Esophagus squamous epithelium (tissue), 5 donors: ENCODE data around the gene CAMTA1. TPM values are rescaled to one million over a fixed set of nuclear protein-coding genes. Genes with fewer than 3 reads are reported as not detected.

Source experiments
- DNase-seq: peaks from one replicate; lab custom pipeline; 2025; lab: John Stamatoyannopoulos, UW
- H3K27ac ChIP-seq, 4 donors: fragments of 200-600 bp; sonication (generic); one replicate each; pipeline ENCODE4 v1.5.1; 2016 to 2019; ENCODE audit warnings: mild to moderate bottlenecking in 1 of 4
- H3K27me3 ChIP-seq, 4 donors: fragments of 200-600 bp; sonication (generic); 1 replicate in 3 of 4; 2 replicates in 1 of 4; pipeline versions ENCODE4 v1.5.1 to v1.6.0; 2017 to 2021; ENCODE audit warnings: antibody characterized with exemption in 1 of 4
- H3K36me3 ChIP-seq, 3 donors: fragments of 200-600 bp; sonication (generic); one replicate each; pipeline ENCODE4 v1.5.1; 2016 to 2019
- H3K4me1 ChIP-seq, 3 donors: fragments of 200-600 bp; sonication (generic); one replicate each; pipeline ENCODE4 v1.5.1; 2017 to 2019
- H3K4me3 ChIP-seq, 4 donors: fragments of 200-600 bp; sonication (generic); 1 replicate in 3 of 4; 2 replicates in 1 of 4; pipeline ENCODE4 v1.5.1; 2016 to 2019; ENCODE audit warnings: mild to moderate bottlenecking in 2 of 4, moderate library complexity in 1 of 4
- H3K9me3 ChIP-seq, 3 donors: fragments of 200-600 bp; sonication (generic); one replicate each; pipeline ENCODE4 v1.5.1; 2016 to 2019
- CTCF ChIP-seq, 6 experiments: fragments of 450-650 bp in 4 of 6; fragments of 200-600 bp in 2 of 6; sonication (generic) in 2 of 6; IDR thresholded peaks; one replicate each; pipeline ENCODE4 v1.5.1; 2016 to 2019; ENCODE audit warnings: antibody characterized with exemption in 6 of 6, mild to moderate bottlenecking in 4 of 6, moderate library complexity in 4 of 6
- POLR2A ChIP-seq, 4 donors: fragments of 450-650 bp; IDR thresholded peaks; one replicate each; pipeline ENCODE4 v1.6.1; 2017; ENCODE audit warnings: antibody characterized with exemption in 4 of 4, mild to moderate bottlenecking in 4 of 4, moderate library complexity in 3 of 4
- WGBS, 2 donors: methylation state at CpG; one replicate each; pipeline ENCODE4 v1.1.5; 2018; 5-methylcytosine and 5-hydroxymethylcytosine counted together
- intact Hi-C: fragments of 100-400 bp; cut with DNase I; formaldehyde crosslinking; loops from one replicate; pipeline ENCODE4 v1.15.0; 2022
- total RNA-seq, 4 donors: library from RNA; depleted of rRNA; stranded (reverse); fragments of >200 nt; gene quantifications; one replicate each; pipeline ENCODE4 v1.1.0, GENCODE V29; 2016
- donor health status: DM: yes; HTN: yes; CAD: no.

CAMTA1 gene
- total RNA-seq, 4 donors from 2014 or later = 31.3 to 77.4 (median 45.9) TPM

GRCh38 chr1:7501084-7501491 is 715.8 kb downstream of the CAMTA1 start:
- Histone ChIP-seq H3K4me3 (no peak overlapping the region), H3K27me3 (peaks cover 0 to 6% (median 0%) of the 10 kb centered on the region in 4 donors), H3K4me1 (no peaks in the 10 kb centered on the region), H3K36me3 (no peaks in the 10 kb centered on the region), H3K9me3 (no peaks in the 10 kb centered on the region), H3K27ac (no peak overlapping the region)
- WGBS, 2 donors = 33 to 50% methylated on average over 7 of the region's 10 CpGs
- intact Hi-C loops = no loop called here
- DNase-seq = no peak
- TF ChIP-seq POLR2A (IDR thresholded peaks at IDR 0.05) (no peak), CTCF (IDR thresholded peaks at IDR 0.05) (no peak)

GRCh38 chr1:7501723-7502603 is 716.7 kb downstream of the CAMTA1 start:
- H3K27me3 ChIP-seq = no peaks in the 10 kb centered on the region
- no peak overlapping the region for H3K27ac ChIP-seq
- TF ChIP-seq CTCF (IDR thresholded peaks at IDR 0.05) (no peak), POLR2A (IDR thresholded peaks at IDR 0.05) (no peak)
- 79% methylated on average over 2 to 6 of the region's 15 CpGs for WGBS, 2 donors
- H3K9me3 ChIP-seq = no peaks in the 10 kb centered on the region
- no peak for DNase-seq
- no peak overlapping the region for H3K4me3 ChIP-seq
- intact Hi-C loops = no loop called here
- H3K36me3 ChIP-seq = no peaks in the 10 kb centered on the region
- H3K4me1 ChIP-seq = no peaks in the 10 kb centered on the region

- no peak for DNase-seq
- 75 to 90% methylated on average over 4 of the region's 18 CpGs for WGBS, 2 donors
- no peaks in the 10 kb centered on the region for H3K27me3 ChIP-seq
- no peak for TF ChIP-seq CTCF (IDR thresholded peaks at IDR 0.05)
- TF ChIP-seq POLR2A (IDR thresholded peaks at IDR 0.05) = no peak
- intact Hi-C loops = no loop called here
- H3K36me3 ChIP-seq = no peaks in the 10 kb centered on the region
- no peak overlapping the region for H3K27ac ChIP-seq
- peaks cover 0 to 7% (median 0%) of the 10 kb centered on the region in 3 donors for H3K4me1 ChIP-seq
- H3K4me3 ChIP-seq = no peak overlapping the region
- H3K9me3 ChIP-seq = no peaks in the 10 kb centered on the region
Observed at GRCh38 chr1:7503691-7504437, 718.6 kb downstream of the CAMTA1 start.

- Histone ChIP-seq H3K36me3 (no peaks in the 10 kb centered on the region), H3K9me3 (no peaks in the 10 kb centered on the region), H3K4me1 (peaks cover 0 to 9% (median 0%) of the 10 kb centered on the region in 3 donors), H3K4me3 (no peak overlapping the region), H3K27me3 (no peaks in the 10 kb centered on the region), H3K27ac (no peak overlapping the region)
- DNase-seq = no peak
- intact Hi-C loops = no loop called here
- WGBS, 2 donors = 80% methylated on average over 1 of the region's 2 CpGs; no CpG with 5 or more reads in 1 of the 2 donors
- TF ChIP-seq CTCF (IDR thresholded peaks at IDR 0.05) (no peak), POLR2A (IDR thresholded peaks at IDR 0.05) (no peak)
Observed at GRCh38 chr1:7504438-7504720, 719.1 kb downstream of the CAMTA1 start.
